Choroid plexus epithelial cell (primary cell): Measurements from ENCODE around the gene PRR5.
A peak's percentile ranks its signal among the peaks of the same experiment; 100 is the strongest.

Experiments
- DNase-seq: peaks from one replicate; pipeline ENCODE4 v3.0.0-alpha.2; 2010; ENCODE audit warnings: low read depth
- H3K4me3 ChIP-seq: 2 replicates; pipeline ENCODE4 v1.5.1; 2011; ENCODE audit warnings: low read depth, mild to moderate bottlenecking, control low read depth, low read length, moderate library complexity
- TF ChIP-seq, protein P1 (sequence below): conservative IDR thresholded peaks from 2 replicates; pipeline ENCODE4 v1.5.1; 2011; ENCODE audit warnings: low read depth, mild to moderate bottlenecking, control low read depth, inconsistent platforms, low read length, moderate library complexity

PRR5 gene

DNA sequence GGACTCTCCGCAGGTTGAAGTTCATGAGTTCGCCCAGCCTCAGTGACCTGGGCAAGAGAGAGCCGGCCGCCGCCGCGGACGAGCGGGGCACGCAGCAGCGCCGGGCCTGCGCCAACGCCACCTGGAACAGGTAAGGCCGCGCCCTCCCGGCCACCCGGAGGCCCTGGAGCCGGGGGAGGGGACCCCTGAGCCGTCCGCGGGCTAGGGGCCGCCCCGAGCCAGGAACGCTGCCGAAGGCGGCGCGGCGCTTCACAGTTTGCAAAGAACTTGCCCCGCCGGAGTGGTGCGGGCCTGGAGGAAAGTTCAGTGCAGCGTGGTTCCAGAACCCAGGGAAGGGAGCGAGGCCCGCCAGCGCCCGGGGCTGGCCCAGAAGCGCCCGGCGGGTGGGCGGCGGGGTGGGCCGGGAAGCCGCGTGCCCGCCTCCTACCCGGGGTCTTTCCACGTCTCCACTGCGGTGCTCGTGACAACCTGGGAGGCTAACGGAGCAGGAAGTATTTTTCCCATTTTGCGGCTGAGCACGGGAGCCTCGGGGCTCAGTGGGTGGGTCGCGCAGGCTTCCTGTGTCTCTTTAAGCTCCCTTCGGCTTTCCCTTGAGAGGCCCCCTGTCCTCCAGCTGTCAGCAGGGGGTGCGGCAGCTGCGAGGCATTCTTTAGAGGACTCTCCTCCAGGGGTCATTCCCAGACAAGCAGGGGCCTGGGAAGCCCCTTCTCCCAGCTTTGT lies 635 bp downstream of the PRR5 start:
- TF ChIP-seq, protein P1, sequence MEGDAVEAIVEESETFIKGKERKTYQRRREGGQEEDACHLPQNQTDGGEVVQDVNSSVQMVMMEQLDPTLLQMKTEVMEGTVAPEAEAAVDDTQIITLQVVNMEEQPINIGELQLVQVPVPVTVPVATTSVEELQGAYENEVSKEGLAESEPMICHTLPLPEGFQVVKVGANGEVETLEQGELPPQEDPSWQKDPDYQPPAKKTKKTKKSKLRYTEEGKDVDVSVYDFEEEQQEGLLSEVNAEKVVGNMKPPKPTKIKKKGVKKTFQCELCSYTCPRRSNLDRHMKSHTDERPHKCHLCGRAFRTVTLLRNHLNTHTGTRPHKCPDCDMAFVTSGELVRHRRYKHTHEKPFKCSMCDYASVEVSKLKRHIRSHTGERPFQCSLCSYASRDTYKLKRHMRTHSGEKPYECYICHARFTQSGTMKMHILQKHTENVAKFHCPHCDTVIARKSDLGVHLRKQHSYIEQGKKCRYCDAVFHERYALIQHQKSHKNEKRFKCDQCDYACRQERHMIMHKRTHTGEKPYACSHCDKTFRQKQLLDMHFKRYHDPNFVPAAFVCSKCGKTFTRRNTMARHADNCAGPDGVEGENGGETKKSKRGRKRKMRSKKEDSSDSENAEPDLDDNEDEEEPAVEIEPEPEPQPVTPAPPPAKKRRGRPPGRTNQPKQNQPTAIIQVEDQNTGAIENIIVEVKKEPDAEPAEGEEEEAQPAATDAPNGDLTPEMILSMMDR: peak; percentile 7
- peak; percentile 50 for DNase-seq
- H3K4me3 ChIP-seq: peak overlapping the region; percentile 63

DNA sequence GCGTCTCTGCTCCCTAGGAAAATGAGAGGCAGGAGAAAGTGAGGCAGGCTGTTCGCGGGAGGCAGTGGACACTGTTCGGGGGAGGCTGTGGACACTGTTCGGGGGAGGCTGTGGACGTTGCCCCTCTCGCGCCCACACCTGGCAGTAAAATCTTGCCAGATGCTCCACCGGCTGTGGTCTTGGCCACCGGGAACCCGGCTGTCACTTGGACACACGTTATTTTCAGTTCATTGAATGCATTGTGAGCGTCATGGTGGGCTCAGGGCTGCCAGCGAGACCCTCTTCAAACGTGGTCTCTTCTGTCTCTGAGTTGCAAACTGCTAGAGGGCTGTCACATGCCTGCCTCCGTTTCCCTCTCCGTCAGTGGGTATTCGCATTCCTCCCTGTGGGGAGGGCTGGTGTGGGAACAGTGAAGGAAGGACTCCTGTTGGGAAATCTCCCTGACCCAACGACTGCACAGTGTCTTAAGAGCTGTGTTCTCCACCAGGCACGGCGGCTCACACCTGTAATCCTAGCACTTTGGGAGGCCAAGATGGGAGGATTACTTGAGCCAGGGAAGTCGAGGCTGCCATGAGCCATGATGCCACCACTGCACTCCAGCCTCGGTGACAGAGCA lies 1.4 kb downstream of the PRR5 start:
- TF ChIP-seq, protein P1: no peak
- peak overlapping the region; percentile 63 for H3K4me3 ChIP-seq
- DNase-seq: peak; percentile 43

DNA sequence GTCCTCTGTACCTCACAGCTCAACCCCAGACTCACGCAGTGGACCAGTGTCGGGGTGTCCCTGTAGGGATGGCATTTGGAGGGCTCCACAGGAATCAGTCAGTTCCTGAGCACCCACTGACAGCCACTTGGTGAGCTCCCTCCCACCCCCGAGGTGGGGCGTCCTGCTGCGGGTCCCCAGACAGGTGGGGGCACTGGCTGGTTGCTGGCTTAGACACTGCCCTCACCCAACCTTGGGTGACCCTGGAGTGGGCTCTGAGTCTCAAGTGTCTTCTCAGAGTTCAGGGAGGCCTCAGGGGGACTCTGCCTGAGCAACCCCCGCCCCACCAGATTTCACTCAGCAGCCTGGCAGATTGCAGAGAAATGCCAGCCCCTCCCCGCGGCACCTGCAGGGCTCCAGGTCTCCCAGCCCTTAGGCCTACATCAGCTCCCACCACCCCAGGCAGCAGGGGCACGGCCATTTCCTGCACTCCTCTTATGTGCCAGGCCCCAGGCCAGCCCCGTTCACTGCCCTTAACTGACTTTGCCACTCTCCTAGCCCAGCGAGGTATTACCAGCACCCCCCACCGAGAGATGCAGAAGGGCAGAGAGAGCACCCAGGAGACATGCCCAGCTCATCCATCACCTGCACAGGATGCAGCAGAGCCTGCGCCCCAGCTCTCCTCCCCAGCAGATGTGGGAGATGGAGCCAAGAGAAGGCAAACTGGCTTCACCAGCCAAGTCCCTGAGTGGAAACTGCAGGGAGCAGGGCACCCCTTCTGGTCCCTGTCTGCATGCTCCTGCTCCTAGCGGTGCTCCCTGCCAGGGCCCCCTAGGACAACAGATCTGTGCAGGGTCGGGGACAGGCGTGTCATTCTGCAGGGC lies 2.4 kb downstream of the PRR5 start:
- DNase-seq: no peak
- TF ChIP-seq, protein P1: no peak
- H3K4me3 ChIP-seq: no peak overlapping the region

DNA sequence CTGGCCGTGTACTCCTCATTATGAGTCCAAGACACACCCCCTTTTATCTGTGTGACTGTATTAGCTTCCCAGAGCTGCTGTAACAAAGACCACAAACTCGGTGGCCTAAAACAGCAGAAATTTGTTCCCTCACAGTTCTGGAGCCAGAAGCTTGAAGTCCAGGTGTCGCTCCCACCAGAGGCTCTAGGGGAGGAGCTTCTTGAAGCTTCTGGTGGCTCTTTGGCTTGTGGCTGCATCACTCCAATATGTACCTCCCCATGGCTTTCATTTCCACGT lies 3.0 kb downstream of the PRR5 start:
- H3K4me3 ChIP-seq: no peak overlapping the region
- TF ChIP-seq, protein P1: no peak
- DNase-seq: no peak

DNA sequence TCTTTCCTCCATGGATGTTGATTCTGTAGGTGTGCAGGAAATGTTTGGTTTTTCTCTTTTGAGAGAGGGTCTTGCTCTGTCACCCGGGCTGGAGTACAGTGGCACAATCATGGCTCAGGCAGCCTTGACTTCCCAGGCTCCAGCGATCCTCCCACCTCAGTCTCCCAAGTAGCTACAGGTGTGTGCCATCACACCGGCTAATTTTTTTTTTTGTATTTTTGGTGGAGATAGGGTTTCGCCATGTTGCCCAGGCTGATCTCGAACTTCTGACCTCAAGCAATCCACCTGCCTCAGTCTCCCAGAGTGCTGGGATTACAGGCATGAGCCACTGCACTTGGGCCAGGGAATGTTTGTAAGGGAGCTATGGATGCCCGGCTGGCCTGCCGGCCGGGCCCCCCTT lies 4.5 kb downstream of the PRR5 start:
- H3K4me3 ChIP-seq: no peak overlapping the region
- no peak for DNase-seq
- TF ChIP-seq, protein P1: no peak

DNA sequence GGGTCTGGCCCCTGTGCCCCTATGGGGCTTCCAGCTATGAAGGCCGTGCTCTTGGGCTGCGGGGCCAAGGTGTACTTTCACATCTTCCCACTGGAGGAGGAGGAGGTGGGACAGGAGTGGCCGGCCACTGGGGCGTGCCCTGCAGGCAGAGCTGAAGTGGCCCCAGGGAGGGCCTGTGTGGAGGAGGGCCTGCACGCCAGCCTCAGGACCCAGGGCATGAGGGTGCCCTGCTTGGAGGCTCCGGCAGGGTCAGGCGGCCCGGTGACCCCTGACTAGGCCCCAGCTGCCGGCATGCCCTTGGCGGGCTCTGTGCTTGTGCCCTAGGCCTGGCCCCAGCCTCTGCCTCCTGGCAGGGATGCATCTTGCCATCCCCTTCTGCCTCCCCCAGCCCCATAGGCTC lies 5.2 kb downstream of the PRR5 start:
- no peak for DNase-seq
- TF ChIP-seq, protein P1: no peak
- H3K4me3 ChIP-seq: no peak overlapping the region
